ENCODE results near the gene NDUFS1. TPM values are rescaled to one million over a fixed set of nuclear protein-coding genes. Genes with fewer than 3 reads are reported as not detected.
"Not testable (repeated sequence)": the region's sequence is repeated elsewhere in the genome, so short reads cannot be mapped to it uniquely, and the experiment has no call there.

NDUFS1 gene
- total and polyA plus RNA-seq, 9 donors = 17.3 to 86.7 (median 58.3) TPM

DNA sequence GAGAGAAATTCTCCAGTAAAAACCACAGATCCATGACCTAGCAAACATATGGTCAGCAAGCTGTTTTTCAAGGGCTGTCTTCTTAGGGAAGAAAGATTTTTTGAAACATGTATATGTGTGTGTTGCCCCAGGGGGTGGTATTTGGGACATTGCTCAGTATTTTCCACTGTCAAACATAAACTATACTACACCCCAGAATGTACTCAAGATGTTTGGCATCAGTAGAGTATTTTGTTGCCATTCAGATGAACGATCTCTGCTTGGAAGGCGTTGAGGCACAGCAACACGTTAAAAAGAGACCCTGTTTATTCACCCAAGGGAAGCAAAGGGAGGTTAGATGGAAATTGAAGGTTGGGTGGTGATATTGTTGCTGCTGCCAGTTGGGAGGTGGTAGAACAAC is 30.4 kb upstream of the NDUFS1 start:
- Histone ChIP-seq H3K27ac (no peak overlapping the region), H3K9me3 (no peaks in the 10 kb centered on the region), H3K4me3 (no peak overlapping the region), H3K4me1 (ENCODE audit: insufficient read depth) (no peaks in the 10 kb centered on the region), H3K36me3 (no peaks in the 10 kb centered on the region), H3K27me3 (no peaks in the 10 kb centered on the region)
- WGBS, 3 donors = 78 to 86% (median 85%) methylated on average over 3 of the region's 3 CpGs
- TF ChIP-seq EP300 (IDR thresholded peaks at IDR 0.05) = no peak
- TF ChIP-seq, protein P1, sequence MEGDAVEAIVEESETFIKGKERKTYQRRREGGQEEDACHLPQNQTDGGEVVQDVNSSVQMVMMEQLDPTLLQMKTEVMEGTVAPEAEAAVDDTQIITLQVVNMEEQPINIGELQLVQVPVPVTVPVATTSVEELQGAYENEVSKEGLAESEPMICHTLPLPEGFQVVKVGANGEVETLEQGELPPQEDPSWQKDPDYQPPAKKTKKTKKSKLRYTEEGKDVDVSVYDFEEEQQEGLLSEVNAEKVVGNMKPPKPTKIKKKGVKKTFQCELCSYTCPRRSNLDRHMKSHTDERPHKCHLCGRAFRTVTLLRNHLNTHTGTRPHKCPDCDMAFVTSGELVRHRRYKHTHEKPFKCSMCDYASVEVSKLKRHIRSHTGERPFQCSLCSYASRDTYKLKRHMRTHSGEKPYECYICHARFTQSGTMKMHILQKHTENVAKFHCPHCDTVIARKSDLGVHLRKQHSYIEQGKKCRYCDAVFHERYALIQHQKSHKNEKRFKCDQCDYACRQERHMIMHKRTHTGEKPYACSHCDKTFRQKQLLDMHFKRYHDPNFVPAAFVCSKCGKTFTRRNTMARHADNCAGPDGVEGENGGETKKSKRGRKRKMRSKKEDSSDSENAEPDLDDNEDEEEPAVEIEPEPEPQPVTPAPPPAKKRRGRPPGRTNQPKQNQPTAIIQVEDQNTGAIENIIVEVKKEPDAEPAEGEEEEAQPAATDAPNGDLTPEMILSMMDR (IDR thresholded peaks at IDR 0.05) = no peak
- TF ChIP-seq POLR2A (IDR thresholded peaks at IDR 0.05) = no peak
- DNase-seq = no peak
- intact Hi-C loops (cut with DNase I) = no loop called here

DNA sequence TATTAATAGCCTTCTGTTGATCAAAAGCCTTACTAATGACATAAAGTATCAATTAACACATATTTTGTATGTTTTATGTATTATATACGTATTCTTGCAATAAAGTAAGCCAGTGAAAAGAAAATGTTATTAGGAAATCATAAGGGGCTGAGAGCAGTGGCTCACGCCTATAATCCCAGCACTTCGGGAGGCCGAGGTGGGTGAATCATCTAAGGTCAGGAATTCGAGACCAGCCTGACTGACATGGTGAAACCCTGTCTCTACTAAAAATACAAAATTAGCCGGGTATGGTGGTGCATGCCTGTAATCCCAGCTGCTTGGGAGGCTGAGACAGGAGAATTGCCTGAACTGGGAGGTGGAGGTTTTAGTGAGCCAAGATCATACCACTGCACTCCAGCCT is 22.3 kb upstream of the NDUFS1 start:
- DNase-seq; H3K27me3 ChIP-seq; H3K9me3 ChIP-seq; intact Hi-C loops (cut with DNase I); H3K27ac ChIP-seq; H3K36me3 ChIP-seq; H3K4me3 ChIP-seq; H3K4me1 ChIP-seq (ENCODE audit: insufficient read depth): not testable (repeated sequence)
- WGBS, 3 donors = 90 to 93% (median 91%) methylated on average over 6 of the region's 6 CpGs

DNA sequence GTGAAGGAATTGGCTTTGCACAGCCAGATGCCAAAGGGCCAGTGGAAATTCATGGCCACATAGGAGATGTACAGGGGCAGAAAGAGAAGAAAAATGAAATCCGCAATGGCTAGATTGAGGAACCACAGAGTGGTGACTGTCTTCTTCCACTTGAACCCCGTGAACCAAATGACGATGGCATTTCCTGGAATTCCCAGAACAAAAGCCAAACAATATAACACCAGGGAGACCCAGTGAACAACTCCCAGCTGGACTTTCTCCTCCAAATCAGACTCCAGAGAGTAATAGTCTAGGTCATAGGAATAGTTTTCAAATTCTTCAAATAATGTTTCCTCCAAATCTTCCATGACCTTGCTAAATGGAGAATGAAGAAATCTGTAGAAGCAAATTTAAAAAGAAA is 17.7 kb upstream of the NDUFS1 start:
- Histone ChIP-seq H3K4me3 (no peak overlapping the region), H3K9me3 (no peaks in the 10 kb centered on the region), H3K27ac (no peak overlapping the region), H3K36me3 (no peaks in the 10 kb centered on the region), H3K4me1 (ENCODE audit: insufficient read depth) (no peaks in the 10 kb centered on the region), H3K27me3 (no peaks in the 10 kb centered on the region)
- intact Hi-C loops (cut with DNase I) = no loop called here
- TF ChIP-seq, protein P1 (IDR thresholded peaks at IDR 0.05) = no peak
- TF ChIP-seq POLR2A (IDR thresholded peaks at IDR 0.05) (no peak), EP300 (IDR thresholded peaks at IDR 0.05) (no peak)
- WGBS, 3 donors = 30 to 64% (median 48%) methylated on average over 3 of the region's 3 CpGs
- no peak for DNase-seq

DNA sequence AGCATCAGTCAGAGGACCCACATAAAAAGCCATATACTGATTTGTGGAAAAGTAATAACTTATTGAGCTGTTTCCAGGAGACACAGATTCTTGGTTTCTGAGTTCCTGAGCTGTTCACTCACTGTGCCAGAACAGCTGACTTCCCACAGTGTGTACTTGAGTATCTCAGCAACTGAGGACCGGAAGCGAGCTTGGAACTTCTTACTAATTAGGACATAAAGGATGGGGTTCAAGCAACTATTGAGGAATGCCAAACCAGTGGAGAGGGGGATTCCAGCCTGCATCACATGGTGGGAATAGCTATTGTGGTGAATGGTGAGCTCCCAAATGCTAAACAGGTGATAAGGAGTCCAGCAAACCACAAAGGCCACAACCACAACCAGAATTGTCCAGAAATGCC is 16.9 kb upstream of the NDUFS1 start:
- no peaks in the 10 kb centered on the region for H3K4me1 ChIP-seq (ENCODE audit: insufficient read depth)
- no peak overlapping the region for H3K27ac ChIP-seq
- no peaks in the 10 kb centered on the region for H3K27me3 ChIP-seq
- TF ChIP-seq, protein P1 (IDR thresholded peaks at IDR 0.05) = no peak
- TF ChIP-seq POLR2A (IDR thresholded peaks at IDR 0.05) (no peak), EP300 (IDR thresholded peaks at IDR 0.05) (no peak)
- intact Hi-C loops (cut with DNase I) = no loop called here
- H3K4me3 ChIP-seq = no peak overlapping the region
- no peaks in the 10 kb centered on the region for H3K36me3 ChIP-seq
- DNase-seq = no peak
- H3K9me3 ChIP-seq = no peaks in the 10 kb centered on the region
- WGBS, 3 donors = 47 to 80% (median 70%) methylated on average over 2 of the region's 2 CpGs

DNA sequence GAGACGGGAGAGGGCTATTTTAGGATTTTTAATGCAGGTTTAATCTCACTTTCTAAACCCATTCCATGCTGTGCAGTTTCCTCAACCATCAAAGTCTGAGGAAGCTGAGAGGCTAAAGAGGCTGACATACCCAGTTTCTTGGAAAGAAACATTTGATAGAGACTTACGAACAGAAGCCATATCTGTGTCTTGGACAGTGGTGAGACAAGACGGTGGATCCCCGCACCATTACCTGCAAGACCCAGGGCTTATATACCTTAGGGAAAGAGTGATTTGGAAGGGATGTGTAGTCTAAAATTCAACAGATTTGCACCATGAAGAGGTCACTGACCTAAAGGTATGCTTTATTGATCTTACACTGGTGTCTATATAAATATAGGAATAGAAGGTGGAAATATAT is 13.9 kb upstream of the NDUFS1 start:
- Histone ChIP-seq H3K27ac (no peak overlapping the region), H3K9me3 (no peaks in the 10 kb centered on the region), H3K36me3 (no peaks in the 10 kb centered on the region), H3K4me1 (ENCODE audit: insufficient read depth) (no peaks in the 10 kb centered on the region), H3K27me3 (no peaks in the 10 kb centered on the region), H3K4me3 (no peak overlapping the region)
- no peak for TF ChIP-seq POLR2A (IDR thresholded peaks at IDR 0.05)
- TF ChIP-seq, protein P1 (IDR thresholded peaks at IDR 0.05) = no peak
- no peak for TF ChIP-seq EP300 (IDR thresholded peaks at IDR 0.05)
- intact Hi-C loops (cut with DNase I) = no loop called here
- no peak for DNase-seq
- 91 to 99% (median 94%) methylated on average over 4 of the region's 4 CpGs for WGBS, 3 donors

DNA sequence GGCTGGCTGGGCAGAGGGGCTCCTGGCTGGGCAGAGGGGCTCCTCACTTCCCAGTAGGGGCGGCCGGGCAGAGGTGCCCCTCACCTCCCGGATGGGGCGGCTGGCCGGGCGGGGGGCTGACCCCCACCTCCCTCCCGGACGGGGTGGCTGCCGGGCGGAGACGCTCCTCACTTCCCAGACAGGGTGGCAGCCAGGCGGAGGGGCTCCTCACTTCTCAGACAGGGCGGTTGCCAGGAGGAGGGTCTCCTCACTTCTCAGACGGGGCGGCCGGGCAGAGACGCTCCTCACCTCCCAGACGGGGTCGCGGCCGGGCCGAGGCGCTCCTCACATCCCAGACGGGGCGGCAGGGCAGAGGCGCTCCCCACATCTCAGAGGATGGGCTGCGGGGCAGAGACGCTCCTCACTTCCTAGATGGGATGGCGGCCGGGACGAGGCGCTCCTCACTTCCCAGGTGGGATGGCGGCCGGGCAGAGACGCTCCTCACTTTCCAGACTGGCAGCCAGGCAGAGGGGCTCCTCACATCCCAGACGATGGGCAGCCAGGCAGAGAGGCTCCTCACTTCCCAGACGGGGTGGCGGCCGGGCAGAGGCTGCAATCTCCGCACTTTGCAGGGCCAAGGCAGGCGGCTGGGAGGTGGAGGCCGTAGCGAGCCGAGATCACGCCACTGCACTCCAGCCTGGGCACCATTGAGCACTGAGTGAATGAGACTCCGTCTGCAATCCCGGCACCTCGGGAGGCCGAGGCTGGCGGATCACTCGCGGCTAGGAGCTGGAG is 12.6 kb upstream of the NDUFS1 start:
- H3K27me3 ChIP-seq; H3K36me3 ChIP-seq; intact Hi-C loops (cut with DNase I); H3K9me3 ChIP-seq; DNase-seq; H3K27ac ChIP-seq; H3K4me3 ChIP-seq; H3K4me1 ChIP-seq (ENCODE audit: insufficient read depth): not testable (repeated sequence)
- WGBS, 3 donors = 94 to 96% (median 95%) methylated on average over 25 to 40 of the region's 52 CpGs

DNA sequence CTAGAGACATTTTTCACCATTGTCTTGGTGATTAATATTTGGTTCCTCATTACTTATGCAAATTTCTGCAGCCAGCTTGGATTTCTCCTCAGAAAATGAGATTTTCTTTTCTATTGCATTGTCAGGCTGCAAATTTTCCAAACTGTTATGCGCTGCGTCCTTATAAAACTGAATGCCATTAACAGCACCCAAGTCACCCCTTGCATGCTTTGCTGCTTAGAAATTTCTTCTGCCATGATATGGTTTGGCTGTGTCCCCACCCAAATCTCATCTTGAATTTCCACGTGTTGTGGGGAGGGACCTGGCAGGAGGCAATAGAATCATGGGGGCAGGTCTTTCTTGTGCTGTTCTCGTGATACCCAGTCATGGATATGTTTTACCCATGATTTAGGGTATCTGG is 9.0 kb upstream of the NDUFS1 start:
- H3K4me1 ChIP-seq (ENCODE audit: insufficient read depth); intact Hi-C loops (cut with DNase I); DNase-seq; H3K27me3 ChIP-seq; H3K27ac ChIP-seq; H3K36me3 ChIP-seq; H3K9me3 ChIP-seq; H3K4me3 ChIP-seq: not testable (repeated sequence)
- WGBS, 3 donors = 95 to 96% (median 95%) methylated on average over 4 of the region's 4 CpGs

Measured in ovary (tissue), 9 donors.